Gastrocnemius medialis (tissue), 4 donors: ENCODE data around the gene UBE2Z. TPM values are rescaled to one million over a fixed set of nuclear protein-coding genes. Genes with fewer than 3 reads are reported as not detected.

Experiments
- ATAC-seq, 2 donors: fragments of 150-250 bp; one replicate each; pipeline ENCODE4 v1.9.1; 2016
- DNase-seq, 2 donors: peaks; one replicate each; pipeline ENCODE4 v3.0.0-alpha.2; 2019
- H3K27ac ChIP-seq, 4 donors: fragments of 200-600 bp; sonication (generic); 1 replicate in 1 of 4; 2 replicates in 3 of 4; pipeline ENCODE4 v1.5.1; 2016 to 2018; ENCODE audit warnings: mild to moderate bottlenecking in 2 of 4, moderate library complexity in 1 of 4
- H3K27me3 ChIP-seq, 3 donors: fragments of 200-600 bp; sonication (generic) in 2 of 3; 1 replicate in 1 of 3; 2 replicates in 2 of 3; pipeline versions ENCODE4 v1.5.1 to v1.6.0; 2016 to 2019; ENCODE audit warnings: mild to moderate bottlenecking in 1 of 3, moderate library complexity in 1 of 3
- H3K36me3 ChIP-seq, 2 donors: fragments of 200-600 bp; sonication (generic) in 1 of 2; one replicate each; pipeline ENCODE4 v1.5.1; 2017 to 2018
- H3K4me1 ChIP-seq, 2 donors: fragments of 200-600 bp; sonication (generic) in 1 of 2; one replicate each; pipeline ENCODE4 v1.5.1; 2016 to 2017; ENCODE audit warnings: mild to moderate bottlenecking in 2 of 2
- H3K4me3 ChIP-seq, 4 donors: fragments of 200-600 bp; sonication (generic) in 3 of 4; 1 replicate in 1 of 4; 2 replicates in 3 of 4; pipeline ENCODE4 v1.5.1; 2016 to 2019; ENCODE audit warnings: mild to moderate bottlenecking in 2 of 4
- H3K9me3 ChIP-seq, 3 donors: fragments of 200-600 bp; sonication (generic) in 2 of 3; 1 replicate in 1 of 3; 2 replicates in 2 of 3; pipeline ENCODE4 v1.5.1; 2016 to 2019
- POLR2A ChIP-seq, 2 donors: fragments of 450-650 bp; IDR thresholded peaks; one replicate each; pipeline ENCODE4 v1.6.1; 2017; ENCODE audit warnings: antibody characterized with exemption in 2 of 2, mild to moderate bottlenecking in 2 of 2, moderate library complexity in 2 of 2
- in situ Hi-C, 4 donors: fragments of 200-750 bp; cut with MboI; loops; one replicate each; pipeline versions ENCODE4 v1.15.0 to v1.8.0; 2017; ENCODE audit warnings: low sequenced_read_pairs in 4 of 4
- intact Hi-C: fragments of 100-400 bp; cut with DNase I; formaldehyde crosslinking; loops from one replicate; pipeline ENCODE4 v1.15.1; 2023; ENCODE audit warnings: low total_unique reads
- total RNA-seq, 4 donors: library from RNA; depleted of rRNA; stranded (reverse); fragments of >200 nt; gene quantifications; one replicate each; pipeline versions ENCODE4 v1.1.0 to v1.2.3, GENCODE V29; 2016
- TF ChIP-seq, protein P1 (sequence below), 5 experiments: fragments of 450-650 bp in 3 of 5; fragments of 200-600 bp in 2 of 5; sonication (generic) in 2 of 5; IDR thresholded peaks in 4 of 5; conservative IDR thresholded peaks in 1 of 5; 1 replicate in 4 of 5; 2 replicates in 1 of 5; pipeline ENCODE4 v1.5.1; 2016 to 2019; ENCODE audit warnings: antibody characterized with exemption in 5 of 5, mild to moderate bottlenecking in 3 of 5, moderate library complexity in 3 of 5

UBE2Z gene
- total RNA-seq, 4 donors from 2014 or later = 32.7 to 41.1 (median 35.4) TPM

DNA sequence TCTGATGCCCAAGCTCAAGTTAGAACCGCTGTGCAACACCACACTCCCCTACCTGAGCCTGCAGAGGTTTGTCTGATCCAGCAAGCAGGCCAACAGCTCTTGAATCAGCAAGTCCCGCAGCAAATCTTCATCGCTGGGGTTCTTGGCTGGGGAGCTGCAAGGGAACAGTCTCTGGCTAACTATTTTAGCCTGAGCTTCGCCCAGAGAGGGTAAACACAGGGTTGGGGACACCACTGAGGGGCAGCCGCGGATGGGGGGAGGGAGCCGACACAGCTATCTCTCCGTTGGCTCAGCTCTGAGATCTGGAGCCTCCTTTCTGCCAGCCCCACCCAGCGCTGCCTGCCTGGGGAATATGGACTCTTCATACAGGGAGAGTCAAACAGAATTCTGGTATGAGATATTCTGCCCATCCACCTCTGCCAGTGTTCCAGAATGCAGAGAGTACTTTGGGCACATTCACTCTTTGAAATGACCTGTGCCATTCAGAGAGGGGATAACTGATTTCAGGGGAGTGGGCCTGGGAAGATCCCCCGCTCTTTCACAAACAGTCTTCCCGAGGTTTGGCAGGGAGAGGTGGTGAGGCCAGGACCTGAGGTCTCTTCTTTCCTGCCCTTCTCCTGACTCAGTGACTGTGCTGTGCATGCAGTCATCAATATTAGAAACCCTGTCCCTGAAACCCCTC is 52.8 kb downstream of the UBE2Z start:
- Histone ChIP-seq H3K36me3 (no peaks in the 10 kb centered on the region), H3K9me3 (no peaks in the 10 kb centered on the region), H3K27ac (no peak overlapping the region), H3K4me1 (no peaks in the 10 kb centered on the region), H3K27me3 (peaks cover 18 to 44% (median 30%) of the 10 kb centered on the region in 3 donors), H3K4me3 (no peak overlapping the region)
- DNase-seq (no peak), ATAC-seq (no peak)
- in situ Hi-C loops (loop anchor here in 1 of 4 donors (25.0 kb wide), 1 partner anchor 101 kb away; no protein-coding TSS in a partner anchor), intact Hi-C loops (no loop called here)
- TF ChIP-seq POLR2A (IDR thresholded peaks at IDR 0.05) = no peak
- TF ChIP-seq, protein P1, sequence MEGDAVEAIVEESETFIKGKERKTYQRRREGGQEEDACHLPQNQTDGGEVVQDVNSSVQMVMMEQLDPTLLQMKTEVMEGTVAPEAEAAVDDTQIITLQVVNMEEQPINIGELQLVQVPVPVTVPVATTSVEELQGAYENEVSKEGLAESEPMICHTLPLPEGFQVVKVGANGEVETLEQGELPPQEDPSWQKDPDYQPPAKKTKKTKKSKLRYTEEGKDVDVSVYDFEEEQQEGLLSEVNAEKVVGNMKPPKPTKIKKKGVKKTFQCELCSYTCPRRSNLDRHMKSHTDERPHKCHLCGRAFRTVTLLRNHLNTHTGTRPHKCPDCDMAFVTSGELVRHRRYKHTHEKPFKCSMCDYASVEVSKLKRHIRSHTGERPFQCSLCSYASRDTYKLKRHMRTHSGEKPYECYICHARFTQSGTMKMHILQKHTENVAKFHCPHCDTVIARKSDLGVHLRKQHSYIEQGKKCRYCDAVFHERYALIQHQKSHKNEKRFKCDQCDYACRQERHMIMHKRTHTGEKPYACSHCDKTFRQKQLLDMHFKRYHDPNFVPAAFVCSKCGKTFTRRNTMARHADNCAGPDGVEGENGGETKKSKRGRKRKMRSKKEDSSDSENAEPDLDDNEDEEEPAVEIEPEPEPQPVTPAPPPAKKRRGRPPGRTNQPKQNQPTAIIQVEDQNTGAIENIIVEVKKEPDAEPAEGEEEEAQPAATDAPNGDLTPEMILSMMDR (IDR thresholded peaks at IDR 0.05 in 4 of 5, conservative IDR thresholded peaks at IDR 0.05 in 1 of 5) = no peak

DNA sequence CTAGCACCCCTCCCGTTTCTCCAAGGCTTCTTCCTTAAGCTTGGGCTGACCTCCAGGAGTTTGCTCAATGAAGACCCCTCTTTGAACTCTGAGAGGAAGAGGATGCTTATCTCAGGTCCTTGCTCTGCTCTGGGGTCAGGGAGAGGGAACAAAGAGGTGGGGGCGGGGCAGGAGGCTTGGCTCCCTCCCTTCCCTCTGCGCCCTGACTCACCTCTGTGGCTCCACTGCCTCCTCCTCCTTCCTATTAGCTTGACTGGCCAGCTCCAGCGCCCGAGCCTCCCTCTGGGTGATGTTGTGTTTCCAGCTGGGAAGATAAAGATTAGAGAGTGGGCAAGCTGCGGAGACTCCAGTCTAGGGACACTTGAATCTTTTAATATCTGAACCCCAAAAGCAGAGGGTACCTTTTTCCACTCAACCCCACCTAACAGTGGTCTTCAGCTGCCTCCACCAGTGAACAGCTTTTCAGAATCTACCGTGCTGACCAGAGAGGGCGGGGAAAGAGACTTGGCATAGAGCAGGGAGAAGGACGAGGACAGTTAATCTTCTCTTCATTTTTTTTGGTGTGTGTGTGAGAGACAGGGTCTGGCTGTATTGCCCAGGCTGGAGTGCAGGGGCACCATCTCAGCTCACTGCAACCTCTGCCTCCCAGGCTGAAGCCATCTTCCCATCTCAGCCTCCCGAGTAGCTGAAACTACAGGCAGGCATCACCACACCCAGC is 53.5 kb downstream of the UBE2Z start:
- Histone ChIP-seq H3K27me3 (peaks cover 18 to 46% (median 30%) of the 10 kb centered on the region in 3 donors), H3K36me3 (no peaks in the 10 kb centered on the region), H3K27ac (no peak overlapping the region), H3K4me1 (no peaks in the 10 kb centered on the region), H3K9me3 (no peaks in the 10 kb centered on the region), H3K4me3 (no peak overlapping the region)
- no peak for ATAC-seq
- intact Hi-C loops (no loop called here), in situ Hi-C loops (loop anchor here in 1 of 4 donors (25.0 kb wide), 1 partner anchor 101 kb away; no protein-coding TSS in a partner anchor)
- no peak for TF ChIP-seq POLR2A (IDR thresholded peaks at IDR 0.05)
- TF ChIP-seq, protein P1 (IDR thresholded peaks at IDR 0.05 in 4 of 5, conservative IDR thresholded peaks at IDR 0.05 in 1 of 5) = no peak
- DNase-seq = no peak

DNA sequence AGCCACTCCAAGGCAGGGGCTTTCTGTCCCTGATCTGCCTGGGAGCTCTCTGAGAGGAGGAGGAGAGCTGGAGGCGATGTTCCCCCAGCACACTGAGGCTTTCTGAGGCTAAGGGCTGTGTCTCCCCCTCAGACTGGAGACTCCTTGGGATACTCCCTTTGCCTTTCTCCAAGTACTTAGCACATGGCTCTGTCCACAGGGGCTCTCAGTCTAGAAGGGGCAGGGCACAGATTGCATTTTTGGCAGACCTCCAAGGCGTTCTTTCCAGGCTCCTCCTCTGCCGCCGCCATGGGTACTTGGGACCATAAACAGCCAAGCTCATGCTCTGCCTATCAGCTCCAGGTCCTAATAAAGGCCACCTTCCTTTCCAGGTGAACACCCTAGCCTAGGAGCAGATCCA is 62.0 kb downstream of the UBE2Z start:
- Histone ChIP-seq H3K9me3 (no peaks in the 10 kb centered on the region), H3K27me3 (peaks cover 16 to 53% (median 25%) of the 10 kb centered on the region in 3 donors), H3K27ac (no peak overlapping the region), H3K36me3 (no peaks in the 10 kb centered on the region), H3K4me1 (no peaks in the 10 kb centered on the region), H3K4me3 (no peak overlapping the region)
- TF ChIP-seq, protein P1 (IDR thresholded peaks at IDR 0.05 in 4 of 5, conservative IDR thresholded peaks at IDR 0.05 in 1 of 5) = no peak
- no peak for TF ChIP-seq POLR2A (IDR thresholded peaks at IDR 0.05)
- in situ Hi-C loops = loop anchor here in 1 of 4 donors (25.0 kb wide), 1 partner anchor 92 kb away; no protein-coding TSS in a partner anchor
- DNase-seq = no peak
- ATAC-seq = no peak
- intact Hi-C loops = no loop called here

DNA sequence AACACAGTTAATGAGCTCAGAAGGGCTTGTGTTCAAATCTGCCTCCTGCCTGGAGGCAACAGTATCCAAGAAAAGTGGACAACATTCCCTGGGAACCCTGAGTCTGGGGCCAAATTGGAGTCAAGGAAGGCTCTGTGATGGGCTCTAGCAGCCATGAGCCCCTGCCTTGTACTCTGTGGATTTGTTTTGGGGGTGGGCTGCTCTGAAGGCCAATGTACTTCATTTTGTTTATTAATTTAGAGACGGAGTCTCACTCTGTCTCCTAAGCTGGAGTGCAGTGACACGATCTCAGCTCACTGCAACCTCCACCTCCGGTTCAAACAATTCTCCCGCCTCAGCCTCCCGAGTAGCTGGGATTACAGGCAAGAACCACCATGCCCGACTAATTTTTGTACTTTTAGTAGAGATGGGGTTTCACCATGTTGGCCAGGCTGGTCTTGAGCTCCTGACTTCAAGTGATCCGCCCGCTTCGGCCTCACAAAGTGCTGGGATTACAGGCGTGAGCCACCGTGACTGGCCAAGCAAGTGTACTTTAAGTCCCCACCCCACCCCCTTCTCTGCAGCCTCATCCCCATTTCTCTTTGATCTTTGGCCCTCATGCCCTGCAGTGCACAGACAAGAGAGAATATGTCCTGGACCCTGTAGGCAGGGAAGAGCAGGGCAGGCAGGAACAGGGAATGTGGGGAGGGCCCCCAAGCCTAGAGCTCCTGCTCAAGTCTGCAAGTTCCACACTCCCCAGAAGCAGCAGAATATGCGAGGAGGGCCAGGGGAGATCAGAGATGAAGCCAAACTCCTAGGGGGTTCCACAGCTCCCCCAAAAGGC is 62.9 kb downstream of the UBE2Z start:
- DNase-seq = no peak
- intact Hi-C loops = no loop called here
- Histone ChIP-seq H3K4me3 (no peak overlapping the region), H3K9me3 (no peaks in the 10 kb centered on the region), H3K36me3 (no peaks in the 10 kb centered on the region), H3K27me3 (peaks cover 16 to 51% (median 30%) of the 10 kb centered on the region in 3 donors), H3K27ac (no peak overlapping the region), H3K4me1 (no peaks in the 10 kb centered on the region)
- ATAC-seq = no peak
- TF ChIP-seq, protein P1 (IDR thresholded peaks at IDR 0.05 in 4 of 5, conservative IDR thresholded peaks at IDR 0.05 in 1 of 5) = no peak
- TF ChIP-seq POLR2A (IDR thresholded peaks at IDR 0.05) = no peak
- in situ Hi-C loops = loop anchor here in 1 of 4 donors (25.0 kb wide), 1 partner anchor 91 kb away; no protein-coding TSS in a partner anchor
